Keratinocyte (primary cell): Measurements from ENCODE around the gene BRICD5. TPM values are rescaled to one million over a fixed set of nuclear protein-coding genes. Genes with fewer than 3 reads are reported as not detected.
A peak's percentile ranks its signal among the peaks of the same experiment; 100 is the strongest.

Experiments used
- DNase-seq: peaks from one replicate; pipeline ENCODE4 v3.0.0-alpha.2; 2011; ENCODE audit warnings: low read depth, missing footprints, low spot score
- FAIRE-seq: peaks from 2 replicates; lab custom pipeline; 2011; peaks lifted over from hg19 to GRCh38; lab: Jason Lieb, UNC
- H2AFZ ChIP-seq: 2 replicates; pipeline ENCODE4 v1.6.0; 2012; ENCODE audit warnings: low read length, control low read depth, inconsistent platforms; ENCODE audit not compliant: control insufficient read depth
- H3K27ac ChIP-seq: 2 replicates; pipeline ENCODE4 v1.5.1; 2011; ENCODE audit warnings: low read length; ENCODE audit not compliant: control insufficient read depth, insufficient read depth
- H3K27me3 ChIP-seq: 3 replicates; pipeline ENCODE4 v1.6.0; 2011; ENCODE audit warnings: low read length; ENCODE audit not compliant: control insufficient read depth, insufficient read depth; ENCODE audit errors: extremely low read depth
- H3K36me3 ChIP-seq, 2 experiments: 2 replicates in 1 of 2; 3 replicates in 1 of 2; pipeline ENCODE4 v1.5.1; 2011; ENCODE audit warnings: low read length in 2 of 2, mild to moderate bottlenecking in 1 of 2; ENCODE audit not compliant: control insufficient read depth in 2 of 2, insufficient read depth in 2 of 2; ENCODE audit errors: extremely low read depth in 1 of 2
- H3K4me1 ChIP-seq: 3 replicates; pipeline ENCODE4 v1.5.1; 2011; ENCODE audit warnings: low read length; ENCODE audit not compliant: control insufficient read depth, insufficient read depth; ENCODE audit errors: extremely low read depth
- H3K4me2 ChIP-seq: 3 replicates; pipeline ENCODE4 v1.6.0; 2011; ENCODE audit warnings: low read depth, low read length; ENCODE audit not compliant: control insufficient read depth, insufficient read depth; ENCODE audit errors: extremely low read depth
- H3K4me3 ChIP-seq, 3 experiments: fragments of 200-600 bp in 1 of 3; sonication (generic) in 1 of 3; 2 replicates in 2 of 3; 3 replicates in 1 of 3; pipeline ENCODE4 v1.5.1; 2011 to 2016; ENCODE audit warnings: low read length in 3 of 3, mild to moderate bottlenecking in 3 of 3, control low read depth in 2 of 3, inconsistent platforms in 1 of 3, low read depth in 1 of 3, mixed read lengths in 1 of 3, mixed run types in 1 of 3, moderate library complexity in 1 of 3; ENCODE audit not compliant: control insufficient read depth in 2 of 3, insufficient read depth in 2 of 3; ENCODE audit errors: extremely low read depth in 1 of 3
- H3K79me2 ChIP-seq: 2 replicates; pipeline ENCODE4 v1.6.0; 2012; ENCODE audit warnings: low read length; ENCODE audit not compliant: control insufficient read depth, insufficient read depth
- H3K9ac ChIP-seq: 3 replicates; pipeline ENCODE4 v1.6.0; 2011; ENCODE audit warnings: low read length; ENCODE audit not compliant: control insufficient read depth, insufficient read depth; ENCODE audit errors: extremely low read depth
- H3K9me1 ChIP-seq: 3 replicates; pipeline ENCODE4 v1.6.0; 2011; ENCODE audit warnings: low read length; ENCODE audit not compliant: control insufficient read depth, insufficient read depth; ENCODE audit errors: extremely low read depth
- H3K9me3 ChIP-seq: 2 replicates; pipeline ENCODE4 v1.5.1; 2012; ENCODE audit warnings: low read depth, low read length; ENCODE audit not compliant: control insufficient read depth
- H4K20me1 ChIP-seq: 3 replicates; pipeline ENCODE4 v1.6.0; 2011; ENCODE audit warnings: low read length; ENCODE audit not compliant: control insufficient read depth, insufficient read depth; ENCODE audit errors: extremely low read depth
- EZH2 ChIP-seq: IDR thresholded peaks from one replicate; pipeline ENCODE4 v1.6.1; 2012; ENCODE audit warnings: inconsistent platforms, mild to moderate bottlenecking, low read length, moderate library complexity
- dilution Hi-C: fragments of 300-500 bp; cut with MboI; formaldehyde crosslinking; loops from one replicate; pipeline ENCODE4 v1.7.0; 2020; ENCODE audit warnings: low sequenced_read_pairs; ENCODE audit not compliant: extremely low pct_ligation_motif_present
- polyA plus RNA-seq, 5 experiments: library from polyadenylated mRNA; depleted of rRNA in 3 of 5; stranded (reverse) in 3 of 5; stranded (forward) in 1 of 5; unstranded in 1 of 5; fragments of >200 nt; gene quantifications; 1 replicate in 1 of 5; 2 replicates in 3 of 5; 3 replicates in 1 of 5; pipeline versions ENCODE4 v1.2.1 to v1.2.3, GENCODE V29; 2011 to 2012; ENCODE audit warnings: missing spikeins in 2 of 5, low read depth in 1 of 5, low replicate concordance in 1 of 5
- TF ChIP-seq, protein P1 (sequence below), 3 experiments: IDR thresholded peaks in 1 of 3; conservative IDR thresholded peaks in 1 of 3; optimal IDR thresholded peaks in 1 of 3; 2 replicates in 2 of 3; 3 replicates in 1 of 3; pipeline versions ENCODE3 to v1.5.1; 2011; ENCODE audit warnings: low read length in 3 of 3, mild to moderate bottlenecking in 3 of 3, moderate library complexity in 2 of 3, control low read depth in 1 of 3, inconsistent platforms in 1 of 3; ENCODE audit not compliant: insufficient read depth in 2 of 3; ENCODE audit errors: extremely low read depth in 1 of 3

The BRICD5 gene
- polyA plus RNA-seq, 1 donor (not counting 4 experiments of a cell fraction or from before 2014, with no cell fraction given) = 1.8 TPM

DNA sequence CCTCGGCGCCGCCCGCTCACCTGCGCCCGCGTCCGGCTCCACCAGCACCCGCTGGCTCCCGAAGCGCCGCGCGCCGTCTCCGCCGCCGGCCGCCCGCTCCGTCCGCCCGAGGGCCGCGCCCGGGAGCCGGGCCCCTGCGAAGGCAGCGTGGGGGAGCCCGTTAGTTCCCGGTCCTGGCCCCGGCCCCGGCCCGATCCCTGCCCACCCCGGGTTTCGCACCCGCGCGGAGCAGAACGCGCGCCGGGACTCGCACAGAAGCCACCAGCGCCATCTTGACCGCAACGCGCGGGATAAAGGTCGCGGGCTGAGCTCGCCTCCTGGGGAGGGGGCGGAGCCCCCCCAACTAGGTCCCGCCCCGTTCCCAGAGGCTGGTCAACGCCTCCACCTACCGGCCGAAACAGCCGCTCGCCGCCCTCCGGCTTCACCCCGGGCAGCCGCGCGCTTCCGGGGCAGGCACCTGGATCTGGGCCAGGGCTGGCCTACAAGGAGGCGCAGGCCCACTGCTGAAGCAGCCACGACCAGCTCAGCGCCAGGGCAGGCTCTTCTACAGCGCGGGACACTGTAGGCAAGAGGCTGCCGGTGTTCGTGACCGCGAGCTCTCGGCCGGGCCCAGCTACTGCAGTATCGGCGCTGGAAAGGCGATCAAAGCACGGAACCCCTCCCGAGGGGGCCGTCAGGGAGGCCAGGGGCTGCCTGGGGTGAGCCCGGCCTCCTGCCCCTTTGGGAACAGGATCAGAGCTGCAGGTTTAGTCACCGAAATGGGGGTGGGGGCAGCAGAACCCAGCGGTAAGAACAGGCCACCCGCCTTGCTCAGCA lies 40.8 kb upstream of the BRICD5 start, which contains the start of gene ECI1:
TSS of gene ECI1 (minus strand) at position 292 of the 816 bp plus-strand sequence. CDS start at position 271, 21 bp downstream.
- peak within 1 kb of the TSS; percentile 73 for H3K27ac ChIP-seq
- H4K20me1 ChIP-seq = peaks cover 14% of the 10 kb centered on the region
- no peak for TF ChIP-seq EZH2
- TF ChIP-seq, protein P1, sequence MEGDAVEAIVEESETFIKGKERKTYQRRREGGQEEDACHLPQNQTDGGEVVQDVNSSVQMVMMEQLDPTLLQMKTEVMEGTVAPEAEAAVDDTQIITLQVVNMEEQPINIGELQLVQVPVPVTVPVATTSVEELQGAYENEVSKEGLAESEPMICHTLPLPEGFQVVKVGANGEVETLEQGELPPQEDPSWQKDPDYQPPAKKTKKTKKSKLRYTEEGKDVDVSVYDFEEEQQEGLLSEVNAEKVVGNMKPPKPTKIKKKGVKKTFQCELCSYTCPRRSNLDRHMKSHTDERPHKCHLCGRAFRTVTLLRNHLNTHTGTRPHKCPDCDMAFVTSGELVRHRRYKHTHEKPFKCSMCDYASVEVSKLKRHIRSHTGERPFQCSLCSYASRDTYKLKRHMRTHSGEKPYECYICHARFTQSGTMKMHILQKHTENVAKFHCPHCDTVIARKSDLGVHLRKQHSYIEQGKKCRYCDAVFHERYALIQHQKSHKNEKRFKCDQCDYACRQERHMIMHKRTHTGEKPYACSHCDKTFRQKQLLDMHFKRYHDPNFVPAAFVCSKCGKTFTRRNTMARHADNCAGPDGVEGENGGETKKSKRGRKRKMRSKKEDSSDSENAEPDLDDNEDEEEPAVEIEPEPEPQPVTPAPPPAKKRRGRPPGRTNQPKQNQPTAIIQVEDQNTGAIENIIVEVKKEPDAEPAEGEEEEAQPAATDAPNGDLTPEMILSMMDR (optimal IDR thresholded peaks at IDR 0.05 in 1 of 3, IDR thresholded peaks at IDR 0.05 in 1 of 3, conservative IDR thresholded peaks at IDR 0.05 in 1 of 3; ENCODE audit: extremely low read depth in 1 of 3, insufficient read depth in 2 of 3, low read length in 3 of 3) = peak in 2 of 3 experiments; percentile 53 to 55
- dilution Hi-C loops = no loop called here
- peak within 1 kb of the TSS; percentile 80 for H3K9ac ChIP-seq
- no peaks in the 10 kb centered on the region for H3K27me3 ChIP-seq
- peak within 1 kb of the TSS; percentile 74 for H3K4me2 ChIP-seq
- H3K4me1 ChIP-seq = peaks cover 17% of the 10 kb centered on the region
- H3K9me1 ChIP-seq = no peaks in the 10 kb centered on the region
- peak within 1 kb of the TSS; percentile 54 to 68 (median 64) for H3K4me3 ChIP-seq
- no peaks in the 10 kb centered on the region for H3K9me3 ChIP-seq
- no peak within 1 kb of the TSS for H2AFZ ChIP-seq
- H3K79me2 ChIP-seq = peaks cover 17% of the 10 kb centered on the region
- H3K36me3 ChIP-seq = peaks cover 19 to 26% of the 10 kb centered on the region in 2 experiments
- peak; percentile 5 for FAIRE-seq
- DNase-seq = no peak

DNA sequence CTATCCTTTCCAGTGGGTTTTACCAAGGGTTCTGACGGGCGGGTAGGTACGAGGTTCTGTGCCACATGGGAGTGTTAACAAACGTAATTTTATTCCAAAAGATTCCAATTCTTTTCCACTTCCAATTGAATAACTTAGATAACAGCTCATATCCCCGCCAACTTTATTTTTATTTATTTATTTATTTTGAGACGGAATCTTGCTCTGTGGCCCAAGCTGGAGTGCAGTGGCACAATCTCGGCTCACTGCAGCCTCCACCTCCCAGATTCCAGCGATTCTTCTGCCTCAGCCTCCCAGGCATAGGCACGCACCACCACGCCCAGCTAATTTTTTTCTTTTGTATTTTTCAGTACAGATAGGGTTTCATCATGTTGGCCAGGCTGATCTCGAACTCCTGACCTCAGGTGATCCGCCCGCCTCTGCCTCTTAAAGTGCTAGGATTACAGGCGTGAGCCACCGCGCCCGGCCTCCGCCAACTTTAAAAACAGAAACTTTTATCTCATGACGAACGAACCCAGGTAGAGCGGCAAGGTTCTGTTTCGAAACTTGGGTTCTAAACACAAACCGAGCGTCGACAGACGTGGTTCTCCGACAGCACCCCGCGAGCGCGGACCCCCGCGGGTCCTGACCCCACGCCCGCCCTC lies 40.1 kb upstream of the BRICD5 start:
- Histone ChIP-seq H3K9me3 (no peaks in the 10 kb centered on the region), H3K79me2 (peaks cover 13% of the 10 kb centered on the region), H3K27me3 (no peaks in the 10 kb centered on the region), H4K20me1 (peaks cover 14% of the 10 kb centered on the region), H3K27ac (peak overlapping the region; percentile 73), H2AFZ (no peak overlapping the region), H3K4me3 (peak overlapping the region; percentile 54 to 68 (median 64)), H3K36me3 (peaks cover 21 to 26% of the 10 kb centered on the region in 2 experiments), H3K4me1 (peaks cover 17% of the 10 kb centered on the region), H3K9ac (peak overlapping the region; percentile 80), H3K4me2 (peak overlapping the region; percentile 74), H3K9me1 (no peaks in the 10 kb centered on the region)
- TF ChIP-seq, protein P1 (optimal IDR thresholded peaks at IDR 0.05 in 1 of 3, IDR thresholded peaks at IDR 0.05 in 1 of 3, conservative IDR thresholded peaks at IDR 0.05 in 1 of 3; ENCODE audit: extremely low read depth in 1 of 3, insufficient read depth in 2 of 3, low read length in 3 of 3) = no peak
- TF ChIP-seq EZH2 = no peak
- no peak for FAIRE-seq
- DNase-seq = no peak
- dilution Hi-C loops = no loop called here
